Large intestine (tissue), 3 donors: ENCODE data around the gene ALAD. TPM values are rescaled to one million over a fixed set of nuclear protein-coding genes. Genes with fewer than 3 reads are reported as not detected.
A peak's percentile ranks its signal among the peaks of the same experiment; 100 is the strongest.
"Not testable (repeated sequence)": the region's sequence is repeated elsewhere in the genome, so short reads cannot be mapped to it uniquely, and the experiment has no call there.

Experiments
- DNase-seq, 2 donors: peaks; one replicate each; pipeline versions ENCODE4 v3.0.0 to v3.0.0-alpha.2; 2013
- H3K27ac ChIP-seq: one replicate; pipeline ENCODE4 v1.5.1; 2013; ENCODE audit warnings: low read length
- H3K27me3 ChIP-seq: 2 replicates; pipeline ENCODE4 v1.6.1; 2013; ENCODE audit warnings: low read length; ENCODE audit not compliant: control insufficient read depth, insufficient read depth
- H3K36me3 ChIP-seq: 2 replicates; pipeline ENCODE4 v1.6.1; 2013; ENCODE audit warnings: low read length; ENCODE audit not compliant: control insufficient read depth, insufficient read depth
- H3K4me1 ChIP-seq: one replicate; pipeline ENCODE4 v1.6.1; 2013; ENCODE audit warnings: low read length; ENCODE audit not compliant: control insufficient read depth, insufficient read depth
- H3K4me3 ChIP-seq: one replicate; pipeline ENCODE4 v1.5.1; 2013; ENCODE audit warnings: low read length
- H3K9me3 ChIP-seq: one replicate; pipeline ENCODE4 v1.6.1; 2013; ENCODE audit warnings: mild to moderate bottlenecking, low read depth, low read length, moderate library complexity; ENCODE audit not compliant: control insufficient read depth
- WGBS: methylation state at CpG from one replicate; pipeline ENCODE4 v1.1.5; 2013; ENCODE audit warnings: low lambda C conversion rate; ENCODE audit not compliant: insufficient coverage; 5-methylcytosine and 5-hydroxymethylcytosine counted together
- polyA plus RNA-seq: library from polyadenylated mRNA; unstranded; fragments of 120-200 nt; gene quantifications from one replicate; pipeline ENCODE4 v1.2.1, GENCODE V29; 2013

ALAD gene
- polyA plus RNA-seq, 1 donor = 48.8 TPM

- peak overlapping the region; percentile 85 for H3K27ac ChIP-seq
- H3K9me3 ChIP-seq = no peaks in the 10 kb centered on the region
- WGBS = no CpG with 5 or more reads among the region's 9 CpGs
- peak; percentile 76 to 89 for DNase-seq
- H3K36me3 ChIP-seq = peaks cover 45% of the 10 kb centered on the region
- peaks cover 51% of the 10 kb centered on the region for H3K4me1 ChIP-seq
- H3K27me3 ChIP-seq = no peaks in the 10 kb centered on the region
- no peak overlapping the region for H3K4me3 ChIP-seq
Observed at GRCh38 chr9:113387560-113388230, 13.4 kb downstream of the ALAD start.

GRCh38 chr9:113386571-113387393 is 14.3 kb downstream of the ALAD start:
- Histone ChIP-seq H3K9me3 (no peaks in the 10 kb centered on the region), H3K4me1 (peaks cover 57% of the 10 kb centered on the region), H3K27ac (peak overlapping the region; percentile 85), H3K27me3 (no peaks in the 10 kb centered on the region), H3K36me3 (peaks cover 38% of the 10 kb centered on the region), H3K4me3 (no peak overlapping the region)
- 86% methylated on average over 1 of the region's 4 CpGs for WGBS
- DNase-seq = no peak

GRCh38 chr9:113381909-113382411 is 19.1 kb downstream of the ALAD start:
- DNase-seq = peak; percentile 95 to 96
- peaks cover 64% of the 10 kb centered on the region for H3K4me1 ChIP-seq
- no peaks in the 10 kb centered on the region for H3K27me3 ChIP-seq
- no peaks in the 10 kb centered on the region for H3K9me3 ChIP-seq
- H3K27ac ChIP-seq = peak overlapping the region; percentile 93
- peaks cover 4% of the 10 kb centered on the region for H3K36me3 ChIP-seq
- H3K4me3 ChIP-seq = no peak overlapping the region
- WGBS = no CpG with 5 or more reads among the region's 8 CpGs

GRCh38 chr9:113381441-113381840 is 19.6 kb downstream of the ALAD start:
- H3K27me3 ChIP-seq, H3K9me3 ChIP-seq, H3K36me3 ChIP-seq, DNase-seq, H3K4me3 ChIP-seq: not testable (repeated sequence)
- peaks cover 59% of the 10 kb centered on the region for H3K4me1 ChIP-seq
- WGBS = no CpG with 5 or more reads among the region's 7 CpGs
- H3K27ac ChIP-seq = peak overlapping the region; percentile 93

- Histone ChIP-seq H3K4me3 (no peak overlapping the region), H3K27ac (peak overlapping the region; percentile 93), H3K4me1 (peaks cover 57% of the 10 kb centered on the region), H3K27me3 (no peaks in the 10 kb centered on the region), H3K9me3 (no peaks in the 10 kb centered on the region), H3K36me3 (no peaks in the 10 kb centered on the region)
- peak; percentile 70 to 84 for DNase-seq
- WGBS = no CpG with 5 or more reads among the region's 1 CpG
Observed at GRCh38 chr9:113380869-113381378, 20.2 kb downstream of the ALAD start.

- WGBS = no CpG with 5 or more reads among the region's 2 CpGs
- Histone ChIP-seq H3K4me1 (peaks cover 58% of the 10 kb centered on the region), H3K27ac (peak overlapping the region; percentile 93)
Observed at GRCh38 chr9:113379829-113380210, 21.3 kb downstream of the ALAD start.

GRCh38 chr9:113379094-113379828 is 21.8 kb downstream of the ALAD start:
- not testable (repeated sequence) for H3K4me3 ChIP-seq, H3K27me3 ChIP-seq, H3K9me3 ChIP-seq
- peak in 1 of 2 donors; percentile 60 for DNase-seq
- no CpG with 5 or more reads among the region's 24 CpGs for WGBS
- peak overlapping the region; percentile 93 for H3K27ac ChIP-seq
- peaks cover 61% of the 10 kb centered on the region for H3K4me1 ChIP-seq
- peaks cover 11% of the 10 kb centered on the region for H3K36me3 ChIP-seq

More at GRCh38 chr9:113379829-113380210, 21.3 kb downstream of the ALAD start:
- H3K9me3 ChIP-seq, H3K27me3 ChIP-seq, H3K4me3 ChIP-seq, H3K36me3 ChIP-seq: not testable (repeated sequence)
- peak in 1 of 2 donors; percentile 21 for DNase-seq

GRCh38 chr9:113376634-113377567 is 24.2 kb downstream of the ALAD start, which contains the start of gene HDHD3:
Gene HDHD3 (minus strand): TSS chr9:113376986. CDS start chr9:113374354, 2,632 bp downstream.
- no CpG with 5 or more reads among the region's 74 CpGs for WGBS
- peak within 1 kb of the TSS; percentile 100 for H3K27ac ChIP-seq
- peaks cover 67% of the 10 kb centered on the region for H3K4me1 ChIP-seq
- DNase-seq = peak; percentile 86 to 93
- no peaks in the 10 kb centered on the region for H3K9me3 ChIP-seq
- no peaks in the 10 kb centered on the region for H3K27me3 ChIP-seq
- H3K4me3 ChIP-seq = peak within 1 kb of the TSS; percentile 100
- peaks cover 35% of the 10 kb centered on the region for H3K36me3 ChIP-seq
